ENCODE data around the gene YTHDC2. TPM values are rescaled to one million over a fixed set of nuclear protein-coding genes. Genes with fewer than 3 reads are reported as not detected.
"Not testable (repeated sequence)": the region's sequence is repeated elsewhere in the genome, so short reads cannot be mapped to it uniquely, and the experiment has no call there.

Gene YTHDC2
- polyA plus RNA-seq, 3 donors: 5.0 to 8.8 (median 7.0) TPM

- 68 to 96% (median 93%) methylated on average over 2 of the region's 2 CpGs for WGBS, 3 donors
- H3K27ac ChIP-seq (ENCODE audit: low read depth, low read length): no peak overlapping the region
These were observed 64.6 kb downstream of the YTHDC2 start for GRCh38 chr5:113578091-113578490.

- H3K27ac ChIP-seq (ENCODE audit: low read depth, low read length): no peak overlapping the region
- WGBS, 3 donors: 87 to 92% (median 91%) methylated on average over 2 of the region's 2 CpGs
These were observed 67.9 kb downstream of the YTHDC2 start for GRCh38 chr5:113581388-113581787.

DNA sequence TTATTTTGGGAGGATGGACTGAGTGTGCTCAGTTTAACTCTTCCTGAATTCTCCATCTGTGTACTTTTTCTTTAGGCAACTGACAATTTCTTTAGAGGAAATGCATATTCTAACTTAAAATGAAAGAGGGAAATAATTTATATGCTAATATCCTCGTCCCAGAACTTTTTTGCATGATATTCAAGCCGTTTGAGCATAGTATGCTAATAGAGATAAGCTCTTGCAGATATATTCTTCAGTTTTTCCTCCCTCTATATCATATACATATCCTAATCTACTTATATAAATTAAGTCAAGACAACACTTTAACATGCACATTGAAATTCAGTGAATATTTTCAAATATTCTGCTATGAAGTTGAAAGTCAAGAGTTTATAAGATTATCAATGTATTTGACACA, 84.7 kb downstream of the YTHDC2 start:
- no peak overlapping the region for H3K27ac ChIP-seq (ENCODE audit: low read depth, low read length)
- WGBS, 3 donors: 88 to 89% (median 88%) methylated on average over 2 of the region's 2 CpGs

- no peak overlapping the region for H3K27ac ChIP-seq (ENCODE audit: low read depth, low read length)
- WGBS, 3 donors: 34 to 90% (median 46%) methylated on average over 2 of the region's 2 CpGs
These were observed 85.4 kb downstream of the YTHDC2 start for GRCh38 chr5:113598926-113599325.

GRCh38 chr5:113600255-113600905, 86.9 kb downstream of the YTHDC2 start:
- H3K27ac ChIP-seq (ENCODE audit: low read depth, low read length): no peak overlapping the region
- 51 to 63% (median 54%) methylated on average over 4 of the region's 4 CpGs for WGBS, 3 donors

- H3K27ac ChIP-seq (ENCODE audit: low read depth, low read length): no peak overlapping the region
- WGBS, 3 donors: 55 to 76% (median 73%) methylated on average over 1 of the region's 1 CpG
These were observed 87.9 kb downstream of the YTHDC2 start for GRCh38 chr5:113601423-113601822.

DNA sequence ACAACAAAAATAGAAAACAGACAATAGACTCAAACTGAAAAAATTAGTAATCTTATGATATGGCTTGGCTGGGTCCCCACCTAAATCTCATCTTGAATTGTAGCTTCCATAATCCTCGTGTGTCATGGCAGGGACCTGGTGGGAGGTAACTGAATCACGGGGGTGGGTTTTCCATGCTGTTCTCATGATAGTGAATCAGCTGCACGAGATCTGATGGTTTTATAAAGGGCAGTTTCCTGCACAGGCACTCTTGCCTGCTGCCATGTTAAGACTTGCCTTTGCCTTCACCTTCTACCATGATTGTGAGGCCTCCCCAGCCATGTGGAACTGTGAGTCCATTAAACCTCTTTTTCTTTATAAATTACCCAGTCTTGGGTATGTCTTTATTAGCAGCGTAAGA, 89.8 kb downstream of the YTHDC2 start:
- 71 to 78% (median 74%) methylated on average over 4 of the region's 4 CpGs for WGBS, 3 donors

GRCh38 chr5:113606298-113607134, 93.0 kb downstream of the YTHDC2 start:
- WGBS, 3 donors: 27 to 41% (median 40%) methylated on average over 13 of the region's 13 CpGs
- no peak overlapping the region for H3K27ac ChIP-seq (ENCODE audit: low read depth, low read length)

More for the DNA sequence above, 89.8 kb downstream of the YTHDC2 start:
- not testable (repeated sequence) for H3K27ac ChIP-seq (ENCODE audit: low read depth, low read length)

GRCh38 chr5:113607361-113607760, 93.9 kb downstream of the YTHDC2 start:
- 61 to 65% (median 62%) methylated on average over 3 of the region's 3 CpGs for WGBS, 3 donors

GRCh38 chr5:113608113-113608596, 94.7 kb downstream of the YTHDC2 start:
- 46 to 67% (median 52%) methylated on average over 3 of the region's 3 CpGs for WGBS, 3 donors
- no peak overlapping the region for H3K27ac ChIP-seq (ENCODE audit: low read depth, low read length)

More at GRCh38 chr5:113607361-113607760, 93.9 kb downstream of the YTHDC2 start:
- H3K27ac ChIP-seq (ENCODE audit: low read depth, low read length): no peak overlapping the region

- 1 to 3% (median 1%) methylated on average over 4 of the region's 4 CpGs for WGBS, 3 donors
- H3K27ac ChIP-seq (ENCODE audit: low read depth, low read length): no peak overlapping the region
These were observed 98.6 kb downstream of the YTHDC2 start for GRCh38 chr5:113612060-113612496.

GRCh38 chr5:113614191-113614590, 100.7 kb downstream of the YTHDC2 start:
- H3K27ac ChIP-seq (ENCODE audit: low read depth, low read length): no peak overlapping the region
- WGBS, 3 donors: 40 to 55% (median 42%) methylated on average over 1 of the region's 1 CpG

- H3K27ac ChIP-seq (ENCODE audit: low read depth, low read length): no peak overlapping the region
- WGBS, 3 donors: 30 to 48% (median 39%) methylated on average over 2 of the region's 2 CpGs
These were observed 102.2 kb downstream of the YTHDC2 start for GRCh38 chr5:113615708-113616107.

GRCh38 chr5:113617191-113617796, 103.8 kb downstream of the YTHDC2 start:
- WGBS, 3 donors: 93 to 97% (median 96%) methylated on average over 31 to 33 of the region's 33 CpGs
- H3K27ac ChIP-seq (ENCODE audit: low read depth, low read length): no peak overlapping the region

- no peak overlapping the region for H3K27ac ChIP-seq (ENCODE audit: low read depth, low read length)
These were observed 119.5 kb downstream of the YTHDC2 start for GRCh38 chr5:113632996-113633395.

DNA sequence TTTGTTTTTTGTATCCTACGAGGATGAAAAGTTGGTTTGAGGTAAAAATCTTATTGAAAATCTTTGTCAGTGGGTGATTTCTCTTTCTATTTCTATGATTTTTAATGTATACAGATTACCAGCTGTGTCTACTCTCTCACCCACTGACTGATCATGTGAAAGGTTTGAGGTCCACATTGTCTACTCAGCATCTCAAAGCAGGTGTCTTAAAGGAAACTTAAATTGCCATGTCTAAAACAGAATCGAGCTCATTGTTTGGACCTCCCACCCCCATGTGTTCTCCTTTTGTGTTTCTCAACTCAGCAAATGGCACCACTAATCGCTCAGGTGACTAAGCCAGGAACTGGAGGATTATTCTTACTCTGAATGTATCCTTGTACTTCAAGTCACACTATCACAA, 121.5 kb downstream of the YTHDC2 start:
- no peak overlapping the region for H3K27ac ChIP-seq (ENCODE audit: low read depth, low read length)
- 67 to 82% (median 80%) methylated on average over 3 of the region's 3 CpGs for WGBS, 3 donors

DNA sequence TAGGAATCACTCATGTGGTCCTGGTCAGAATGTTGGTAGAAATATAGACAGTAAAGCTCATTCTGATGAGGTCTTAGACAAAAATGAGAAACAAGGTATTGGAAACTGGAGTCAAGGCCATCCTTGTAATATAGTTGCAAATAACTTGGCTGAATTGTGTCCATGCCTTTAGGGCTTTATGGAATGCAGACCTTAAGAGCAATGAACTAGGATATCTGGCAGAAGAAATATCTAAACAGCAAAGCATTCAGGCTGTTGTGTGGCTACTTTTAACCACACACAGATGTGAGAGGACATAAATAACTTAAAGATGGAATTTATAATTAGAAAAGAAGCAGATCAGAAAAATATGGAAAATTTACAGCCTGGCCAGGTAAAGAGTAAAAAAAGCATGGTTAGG, 128.2 kb downstream of the YTHDC2 start:
- no peak overlapping the region for H3K27ac ChIP-seq (ENCODE audit: low read depth, low read length)

All from adipose tissue (tissue), 3 donors.